ENCODE results near the gene FNDC3A.
"Not testable (repeated sequence)": the region's sequence is repeated elsewhere in the genome, so short reads cannot be mapped to it uniquely, and the experiment has no call there.

The FNDC3A gene

DNA sequence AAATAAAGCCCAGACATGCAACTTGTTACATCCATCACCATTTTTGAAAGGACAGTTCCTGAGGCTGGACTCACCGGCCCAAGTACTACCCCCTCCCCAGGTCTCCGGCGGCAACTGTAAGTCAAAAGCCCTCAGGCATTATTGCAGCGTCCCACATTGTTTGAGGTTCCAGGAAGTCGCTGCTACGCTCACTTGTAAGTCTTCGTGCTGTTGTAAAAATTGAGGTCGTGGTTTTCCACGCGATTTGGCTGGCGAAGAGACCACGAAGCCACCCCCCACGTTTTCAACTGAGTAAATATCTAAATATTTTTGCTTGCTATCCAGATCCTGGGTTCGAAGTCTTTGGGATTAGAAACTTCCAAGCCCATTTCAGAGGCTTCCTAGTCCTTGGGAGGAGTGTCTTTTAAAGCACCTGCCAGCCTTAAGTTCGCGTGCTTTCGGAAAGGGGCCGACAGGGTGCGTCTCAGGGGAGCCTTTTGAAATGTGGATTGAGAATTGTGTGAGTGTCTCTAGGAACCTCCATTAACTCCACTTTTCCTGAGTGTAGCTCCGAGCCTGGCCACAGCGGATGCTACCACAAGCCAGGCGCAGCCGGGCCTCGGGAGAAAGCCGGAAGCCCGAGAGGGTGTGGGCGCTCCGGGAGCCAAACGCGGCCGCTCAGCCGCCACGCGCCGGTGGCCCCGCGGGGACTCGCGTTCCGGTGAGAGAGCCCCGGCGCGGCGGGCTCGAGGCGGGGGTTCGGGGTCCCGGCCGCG is 434 bp upstream of the FNDC3A start:
- DNase-seq (ENCODE audit: low read depth in 2 of 2), result no peak

DNA sequence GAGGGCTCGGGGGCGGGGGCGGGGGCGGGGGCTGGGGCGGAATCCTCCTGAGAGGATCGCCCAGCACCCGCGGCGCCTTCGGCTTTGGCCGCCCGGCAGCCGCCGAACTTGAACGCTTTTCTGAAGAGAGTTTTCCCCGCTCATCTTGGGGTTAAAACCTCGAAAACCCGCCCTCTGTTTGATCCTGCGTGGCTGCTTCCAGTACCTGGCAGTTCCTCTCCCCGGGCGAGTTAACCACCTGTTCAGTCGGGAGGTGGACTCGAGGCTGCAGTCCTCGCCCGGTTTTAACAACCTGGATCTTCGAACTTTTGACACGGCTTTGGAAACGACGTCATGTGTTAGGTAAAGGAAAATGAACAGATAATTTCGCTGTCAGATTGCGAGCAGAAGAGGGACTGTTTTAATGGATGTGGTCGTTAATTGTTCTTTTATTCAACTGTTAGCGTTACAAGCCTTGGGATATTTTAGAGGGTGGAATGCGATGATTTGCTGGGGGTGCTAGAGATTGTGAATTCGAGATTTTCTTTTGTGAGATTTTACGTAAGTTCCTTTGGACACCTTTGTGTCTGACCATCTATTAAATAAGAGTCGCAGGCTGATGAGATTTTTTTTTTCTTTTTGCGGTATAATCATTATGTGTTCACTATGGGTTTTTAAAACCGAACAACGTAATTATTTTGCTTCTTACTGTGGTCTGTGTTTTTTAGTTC is 1.0 kb downstream of the FNDC3A start:
- no peak for DNase-seq (ENCODE audit: low read depth in 2 of 2)

DNA sequence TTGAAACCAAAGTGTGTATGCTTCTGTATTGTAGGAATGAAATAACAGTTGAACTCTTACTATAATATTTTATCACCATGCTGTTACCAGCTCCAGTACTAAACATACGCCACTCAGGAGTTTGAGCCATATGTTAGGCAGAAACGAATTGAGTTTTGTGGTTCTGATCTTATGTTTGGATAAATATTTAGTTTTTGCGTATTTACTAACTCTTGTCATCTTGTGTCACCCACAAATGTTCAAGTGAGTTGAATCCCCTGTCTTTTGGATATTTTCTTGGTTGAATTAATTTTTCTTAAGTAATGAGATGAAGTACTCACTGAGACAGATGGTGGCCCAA is 1.5 kb downstream of the FNDC3A start:
- DNase-seq (ENCODE audit: low read depth in 2 of 2), result no peak

DNA sequence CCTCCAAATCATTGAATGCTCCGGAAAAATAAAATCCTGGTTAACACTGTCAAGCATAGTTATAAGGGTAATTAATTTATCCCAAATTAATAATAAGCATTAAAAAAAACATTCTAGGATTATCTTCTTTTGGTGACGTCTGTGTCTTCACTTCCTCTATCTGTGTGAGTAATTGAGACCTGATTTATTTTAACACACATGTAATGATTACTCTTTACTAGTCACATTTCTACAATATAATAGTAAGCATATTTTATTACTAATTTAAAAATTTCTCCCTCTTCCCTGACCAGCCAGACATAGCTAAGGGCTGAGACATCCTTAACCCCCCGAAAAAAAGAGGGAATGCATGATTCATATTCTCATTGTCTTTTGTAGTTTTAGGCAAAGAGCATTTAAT is 2.3 kb downstream of the FNDC3A start:
- DNase-seq (ENCODE audit: low read depth in 2 of 2), result no peak

DNA sequence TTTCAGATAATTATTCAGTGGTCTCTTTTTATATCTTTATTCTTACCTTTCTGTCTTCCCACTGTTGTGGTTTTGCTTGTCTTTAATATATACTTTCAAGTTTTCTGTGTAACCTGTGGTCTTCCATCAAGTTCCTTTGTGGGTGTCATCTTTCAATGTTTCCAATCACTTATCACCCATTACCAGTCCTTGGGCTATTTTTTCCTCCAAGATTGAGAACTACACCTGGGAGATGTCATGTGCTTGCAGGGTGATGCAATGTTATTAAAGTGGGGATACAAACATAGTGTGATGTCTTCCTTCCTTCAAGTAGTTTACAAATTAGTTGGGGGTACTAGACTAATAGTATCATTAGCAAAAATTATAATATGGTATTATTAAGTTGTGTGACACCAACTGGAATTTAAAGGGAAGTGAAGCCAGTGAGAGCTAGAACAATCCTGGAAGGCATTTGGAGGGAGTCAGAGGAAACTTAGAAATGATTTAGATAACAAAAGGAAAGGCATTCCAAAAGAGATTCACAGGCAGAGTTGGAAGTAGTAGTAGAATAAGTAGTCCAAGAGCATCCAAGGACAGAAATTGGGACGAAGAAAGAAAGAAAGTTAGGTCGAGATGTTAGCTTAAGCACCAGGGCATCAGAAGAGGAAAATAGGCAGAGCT is 3.4 kb downstream of the FNDC3A start:
- no peak for DNase-seq (ENCODE audit: low read depth in 2 of 2)

DNA sequence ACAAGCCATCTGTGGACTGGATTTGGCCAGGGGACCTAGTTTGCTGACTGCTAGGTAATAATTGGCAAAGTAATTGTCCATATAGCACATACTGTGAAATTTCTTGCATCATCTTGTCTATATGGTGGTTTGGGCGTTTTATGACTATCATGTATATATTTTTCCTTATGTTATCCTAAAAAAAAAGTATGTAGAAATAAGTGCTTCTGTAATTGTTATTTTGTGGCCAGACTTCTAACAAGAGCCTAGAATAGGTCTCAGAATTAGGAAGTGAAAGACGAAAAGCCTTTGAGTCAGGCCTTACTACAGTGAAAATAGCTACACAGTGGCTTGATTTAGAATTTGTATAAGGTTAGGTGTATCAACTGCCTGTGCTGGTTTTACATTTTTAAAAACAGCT is 4.2 kb downstream of the FNDC3A start:
- no peak for DNase-seq (ENCODE audit: low read depth in 2 of 2)

DNA sequence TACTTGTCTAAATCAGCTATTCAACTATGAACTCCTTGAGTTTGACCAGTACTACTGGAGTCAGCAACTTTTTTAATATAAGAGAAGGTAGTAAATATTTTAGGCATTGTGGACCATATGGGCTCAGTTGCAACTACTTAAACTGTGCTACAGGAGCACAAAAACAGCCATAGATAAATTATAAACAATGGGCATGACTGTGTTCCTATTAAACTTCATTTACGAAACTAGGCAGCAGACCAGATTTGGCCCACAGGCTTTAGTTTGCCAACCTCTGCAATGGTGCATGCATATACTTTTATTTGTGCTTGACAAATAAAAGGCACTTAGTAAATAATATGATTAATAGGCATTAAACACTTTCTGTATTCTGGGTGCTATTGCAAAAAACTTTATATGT is 7.6 kb downstream of the FNDC3A start:
- no peak for DNase-seq (ENCODE audit: low read depth in 2 of 2)

DNA sequence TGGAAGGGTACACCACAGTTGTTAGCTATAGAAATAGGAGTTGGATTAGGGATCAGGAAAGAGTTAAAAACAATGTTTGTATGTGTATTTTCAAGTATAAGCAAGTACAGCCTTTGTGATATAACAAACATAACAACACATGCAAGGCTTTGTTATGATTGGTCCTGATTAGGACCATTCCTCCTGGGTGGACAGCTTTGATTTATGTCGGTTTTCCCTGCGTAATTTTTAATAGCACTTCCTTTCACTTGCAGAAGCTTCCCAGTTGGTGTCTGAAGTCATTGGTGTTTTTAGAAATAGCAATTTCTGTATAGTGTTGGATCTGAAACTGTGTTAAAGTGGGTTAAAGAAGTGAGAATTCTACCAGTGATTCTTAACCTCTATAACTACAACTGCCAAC is 10.0 kb downstream of the FNDC3A start:
- no peak for DNase-seq (ENCODE audit: low read depth in 2 of 2)

DNA sequence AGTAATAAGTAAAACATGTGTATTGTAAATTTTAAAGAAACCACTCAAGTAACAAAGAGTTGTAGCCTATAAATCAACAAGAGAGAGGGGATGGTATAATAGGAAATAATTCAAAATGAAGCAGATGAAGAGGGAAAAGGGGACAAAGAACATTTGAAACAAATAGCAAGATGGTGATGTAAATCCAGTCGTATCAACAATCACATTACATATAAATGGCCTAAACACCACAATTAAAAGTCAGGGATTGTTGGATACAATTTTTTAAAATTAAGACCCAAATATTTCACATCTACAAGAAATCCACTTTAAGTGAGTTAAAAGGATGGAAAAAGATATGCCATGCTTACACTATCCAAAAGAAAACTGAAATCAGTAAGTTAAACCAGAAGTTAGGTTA is 15.2 kb downstream of the FNDC3A start:
- DNase-seq (ENCODE audit: low read depth in 2 of 2), result no peak

DNA sequence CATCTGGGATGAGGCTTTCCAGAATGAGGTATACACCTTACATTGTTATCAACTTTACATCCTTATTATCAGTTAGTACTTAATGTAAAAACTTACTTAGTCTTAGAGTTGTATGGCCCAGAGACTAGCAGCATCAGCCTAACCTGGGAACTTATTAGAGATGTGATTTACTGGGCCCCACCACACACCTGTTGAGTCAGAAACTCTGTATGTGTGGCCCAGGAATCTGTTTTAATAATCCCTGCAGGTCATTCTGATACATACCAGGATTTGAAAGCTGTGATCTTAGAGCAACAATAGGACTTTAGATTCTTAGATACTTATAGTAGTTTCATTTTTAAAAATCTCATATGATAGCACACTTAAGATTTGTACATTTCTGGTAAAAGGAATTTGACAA is 17.4 kb downstream of the FNDC3A start:
- DNase-seq (ENCODE audit: low read depth in 2 of 2), result no peak

DNA sequence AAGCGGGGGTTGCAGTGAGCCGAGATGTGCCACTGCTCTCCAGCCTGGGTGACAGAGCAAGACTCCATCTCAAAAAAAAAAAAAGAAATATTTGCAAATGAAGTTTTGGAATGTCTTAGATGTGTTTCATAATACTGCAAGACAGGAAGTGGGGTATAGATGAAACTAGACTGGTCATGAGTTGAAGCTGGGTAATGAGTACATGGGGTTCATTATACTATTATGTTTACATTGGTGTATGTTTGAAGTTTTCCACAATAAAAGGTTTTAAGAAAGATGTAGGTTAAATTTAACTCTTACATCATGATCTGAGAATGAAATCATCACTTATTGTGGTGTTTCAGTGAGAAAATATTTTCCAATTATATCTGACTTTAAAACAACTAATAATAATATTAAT is 19.0 kb downstream of the FNDC3A start:
- no peak for DNase-seq (ENCODE audit: low read depth in 2 of 2)

DNA sequence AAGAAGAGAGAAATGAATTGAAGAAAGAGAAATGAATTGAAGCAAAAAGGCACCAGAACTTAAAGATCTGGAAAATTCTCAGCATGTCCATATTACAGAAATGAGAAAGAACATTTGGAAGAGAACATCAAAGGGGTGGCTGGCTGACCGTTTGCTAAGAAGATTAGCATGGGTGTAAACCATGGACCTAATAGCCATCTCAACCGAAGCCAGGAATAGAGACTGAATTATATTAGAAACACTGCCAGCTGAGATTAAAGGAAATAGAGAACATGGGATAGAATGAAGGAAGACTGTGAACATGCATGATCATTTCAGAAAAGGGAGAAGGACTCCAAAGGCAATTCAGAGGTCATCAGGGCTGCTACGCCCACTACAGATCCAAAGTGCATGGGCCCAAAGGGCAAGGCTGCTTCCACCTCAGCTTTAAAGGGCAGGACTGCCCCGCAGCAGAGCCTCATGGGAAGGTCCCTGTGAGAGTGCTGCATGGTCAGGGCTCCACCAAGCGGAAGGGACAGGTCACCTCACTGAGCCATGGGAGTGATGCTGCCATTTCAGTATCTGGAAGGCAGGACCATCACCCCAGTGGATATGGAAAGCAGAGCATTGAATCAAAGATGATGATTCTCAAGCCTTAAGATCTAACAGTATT is 23.1 kb downstream of the FNDC3A start:
- DNase-seq (ENCODE audit: low read depth in 2 of 2), result no peak

DNA sequence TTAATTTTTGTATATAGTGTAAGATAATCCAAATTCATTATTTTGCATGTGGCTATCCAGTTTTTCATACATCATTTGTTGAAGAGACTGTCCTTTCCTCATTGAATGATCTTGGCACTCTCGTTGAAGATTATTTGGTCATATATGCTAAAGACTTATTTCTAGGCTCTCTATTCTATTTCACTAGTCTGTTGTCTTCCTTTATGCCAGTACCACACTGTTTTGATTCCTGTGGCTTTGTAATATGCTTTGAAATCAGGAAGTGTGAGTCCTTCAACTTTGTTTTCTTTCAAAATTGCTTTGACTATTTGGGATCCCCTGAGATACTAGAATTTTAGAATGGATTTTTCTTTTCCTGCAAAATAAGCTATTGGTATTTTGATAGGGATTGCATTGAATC is 24.5 kb downstream of the FNDC3A start:
- no peak for DNase-seq (ENCODE audit: low read depth in 2 of 2)

DNA sequence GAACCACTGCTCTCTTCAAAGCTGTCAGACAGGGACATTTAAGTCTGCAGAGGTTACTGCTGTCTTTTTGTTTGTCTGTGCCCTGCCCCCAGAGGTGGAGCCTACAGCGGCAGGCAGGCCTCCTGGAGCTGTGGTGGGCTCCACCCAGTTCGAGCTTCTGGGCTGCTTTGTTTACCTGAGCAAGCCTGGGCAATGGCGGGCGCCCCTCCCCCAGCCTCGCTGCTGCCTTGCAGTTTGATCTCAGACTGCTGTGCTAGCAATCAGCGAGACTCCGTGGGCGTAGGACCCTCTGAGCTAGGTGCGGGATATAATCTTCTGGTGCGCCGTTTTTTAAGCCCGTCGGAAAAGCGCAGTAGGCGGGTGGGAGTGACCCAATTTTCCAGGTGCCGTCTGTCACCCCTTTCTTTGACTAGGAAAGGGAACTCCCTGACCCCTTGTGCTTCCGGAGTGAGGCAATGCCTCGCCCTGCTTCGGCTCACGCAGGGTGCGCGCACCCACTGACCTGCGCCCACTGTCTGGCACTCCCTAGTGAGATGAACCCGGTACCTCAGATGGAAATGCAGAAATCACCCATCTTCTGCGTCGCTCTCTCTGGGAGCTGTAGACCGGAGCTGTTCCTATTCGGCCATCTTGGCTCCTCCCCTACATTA is 43.4 kb downstream of the FNDC3A start:
- DNase-seq (ENCODE audit: low read depth in 2 of 2), result not testable (repeated sequence)

DNA sequence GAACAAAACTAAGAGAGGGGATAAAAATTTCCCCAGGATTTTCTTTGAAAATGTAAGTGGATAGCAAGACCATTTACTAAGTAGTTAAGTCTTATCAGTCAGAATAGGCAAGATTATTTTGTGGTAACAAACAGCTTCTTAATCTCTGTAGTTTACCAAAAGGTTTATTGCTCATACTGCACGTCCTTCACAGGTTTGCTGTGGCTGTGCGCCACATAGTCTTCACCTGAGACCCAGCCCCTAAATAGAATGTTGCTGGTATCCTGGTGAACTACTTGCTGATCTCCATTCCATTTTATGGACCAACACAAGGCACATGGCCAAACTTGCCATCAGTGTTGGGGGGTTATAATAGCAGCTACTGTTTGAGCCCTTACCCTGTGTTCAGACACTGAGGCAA is 44.6 kb downstream of the FNDC3A start:
- DNase-seq (ENCODE audit: low read depth in 2 of 2), result no peak

DNA sequence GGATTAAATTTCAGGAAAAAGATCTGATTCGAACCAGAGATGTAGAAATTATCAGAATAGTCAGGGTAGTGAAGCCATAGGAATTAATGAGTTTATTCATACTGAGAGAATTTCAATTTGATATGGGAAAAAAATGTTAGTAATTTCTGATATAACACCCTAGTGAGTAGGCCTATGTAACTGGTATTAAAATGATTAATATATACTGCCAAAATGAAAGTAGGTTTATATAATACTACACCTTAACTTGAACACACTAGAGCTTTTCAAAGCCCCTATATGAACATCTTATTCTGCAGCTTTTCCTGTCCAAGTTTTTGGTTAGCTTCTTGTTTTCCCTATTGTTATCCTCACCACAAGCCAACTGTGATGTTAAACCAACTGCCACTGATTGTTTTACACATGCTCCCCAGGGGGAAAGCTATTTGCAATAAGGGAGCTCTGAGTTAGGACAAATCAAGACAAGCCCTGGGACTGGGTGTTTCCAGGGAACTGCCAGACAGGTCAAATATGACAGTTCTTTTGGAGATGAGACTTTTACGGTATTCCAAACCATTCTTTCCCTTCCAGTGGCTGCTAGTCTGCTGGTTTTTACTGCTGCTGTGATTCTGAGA is 45.3 kb downstream of the FNDC3A start:
- DNase-seq (ENCODE audit: low read depth in 2 of 2), result no peak

DNA sequence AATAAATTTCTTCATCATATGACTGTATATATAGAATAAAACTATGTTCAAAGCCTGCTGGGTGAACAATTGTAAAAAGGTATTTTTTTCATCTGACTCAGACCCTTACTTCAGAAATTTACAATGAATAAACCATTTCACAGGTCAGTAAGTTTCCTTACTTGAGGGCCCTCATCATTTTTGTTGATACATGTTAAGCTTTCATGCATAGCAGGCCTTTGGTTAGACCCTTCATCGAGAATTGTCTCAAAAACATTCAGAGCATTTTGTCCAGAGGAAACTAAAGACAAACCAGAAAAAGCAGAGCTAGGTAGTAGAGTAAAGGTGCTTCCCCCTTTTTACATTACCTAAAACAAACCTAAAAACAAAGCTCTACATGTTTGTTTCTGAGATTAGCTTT is 46.2 kb downstream of the FNDC3A start:
- DNase-seq (ENCODE audit: low read depth in 2 of 2), result no peak

DNA sequence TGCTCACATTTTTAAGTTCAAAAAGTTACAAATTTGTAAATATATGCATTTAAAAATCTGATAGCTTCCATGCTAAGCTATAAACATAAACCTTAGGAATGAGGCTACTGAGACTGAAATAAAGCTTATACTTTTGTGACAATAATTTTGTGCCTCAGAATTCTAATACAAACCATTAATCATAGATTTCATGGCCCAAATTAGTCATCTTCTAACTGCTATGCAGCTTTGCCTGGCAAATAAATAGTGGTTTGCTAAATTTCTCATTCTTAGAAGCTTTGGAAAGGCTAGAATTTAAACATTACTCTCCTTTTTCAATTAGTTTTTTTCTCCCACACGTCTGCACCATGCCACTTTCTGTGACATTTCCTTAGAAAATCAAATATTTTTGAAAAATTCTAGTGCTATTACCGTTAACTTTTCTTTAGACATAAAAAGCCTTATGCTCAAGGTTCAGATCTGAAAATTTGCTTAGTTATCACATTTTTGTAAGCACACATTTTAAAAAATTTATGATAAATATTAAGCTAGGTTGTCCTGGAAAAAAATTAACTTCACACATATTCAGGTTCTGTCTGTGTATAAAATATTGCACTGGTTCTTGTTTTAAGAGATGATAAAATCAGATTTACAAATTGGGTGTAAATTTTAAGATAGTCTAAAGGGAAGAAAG is 46.9 kb downstream of the FNDC3A start:
- DNase-seq (ENCODE audit: low read depth in 2 of 2), result no peak

DNA sequence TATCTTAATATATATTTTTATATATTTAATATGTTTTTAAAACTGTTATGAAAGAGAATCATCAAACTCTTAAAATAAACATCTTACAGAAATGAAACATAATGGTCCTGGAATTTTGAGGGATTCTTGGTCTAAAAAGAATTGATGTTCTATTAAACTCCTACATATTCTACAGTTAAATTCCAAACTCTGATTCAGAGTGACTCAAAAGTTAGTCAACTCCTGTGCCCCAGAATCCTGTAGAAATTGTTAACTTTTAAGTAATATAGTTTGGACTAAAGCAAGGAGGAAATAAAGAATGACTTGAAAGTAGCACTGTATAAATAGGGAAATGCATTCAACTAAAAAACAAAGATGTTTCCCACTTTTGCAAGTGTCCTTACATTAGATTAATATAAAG is 47.7 kb downstream of the FNDC3A start:
- DNase-seq (ENCODE audit: low read depth in 2 of 2), result no peak

DNA sequence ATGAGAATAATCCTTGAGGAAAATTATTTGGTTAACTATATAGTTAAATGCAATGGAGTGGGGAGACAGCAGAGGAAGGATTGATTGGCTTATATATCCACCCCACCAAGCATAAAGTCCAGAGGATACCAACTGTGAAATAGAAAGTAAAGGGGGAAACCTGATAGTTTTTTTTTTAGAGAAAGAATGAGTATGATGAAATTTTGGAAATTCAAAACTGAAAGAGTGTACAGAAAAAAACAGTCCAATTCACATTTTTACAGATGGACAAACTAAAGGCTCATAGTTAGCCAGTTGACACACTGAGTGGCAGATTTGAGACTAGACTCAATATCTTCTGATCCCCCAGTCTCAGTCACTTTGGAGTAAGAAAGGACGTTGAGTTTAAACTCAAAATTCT is 51.1 kb downstream of the FNDC3A start:
- DNase-seq (ENCODE audit: low read depth in 2 of 2), result no peak

DNA sequence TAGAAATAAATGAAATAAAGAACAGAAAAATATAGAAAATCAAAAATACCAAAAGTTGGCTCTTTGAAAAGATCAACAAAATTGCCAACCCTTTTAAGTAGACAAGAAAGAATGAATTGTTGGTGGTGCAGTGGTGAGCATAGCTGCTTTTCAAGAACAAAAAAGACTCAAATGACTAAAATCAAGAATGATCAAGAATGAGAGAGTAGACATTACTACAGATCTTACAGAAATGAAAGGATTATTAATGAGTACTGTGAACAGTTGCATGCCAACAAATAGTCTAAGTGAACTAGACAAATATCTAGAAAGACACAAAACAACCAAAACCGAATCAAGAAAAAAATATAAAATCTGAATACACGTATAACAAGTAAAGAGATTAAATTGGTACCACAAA is 53.9 kb downstream of the FNDC3A start:
- no peak for DNase-seq (ENCODE audit: low read depth in 2 of 2)

All from activated CD4-positive, alpha-beta T cell treated with anti-CD3 and anti-CD28 coated beads for 24 hours (primary cell).